SH-SY5Y (cell line): ENCODE results near the gene VPS26B.

Experiments
- GATA2 ChIP-seq: IDR thresholded peaks from 2 replicates; pipeline ENCODE4 v1.6.1; 2011; ENCODE audit warnings: mild to moderate bottlenecking, low read depth, low read length
- GATA3 ChIP-seq: IDR thresholded peaks from 2 replicates; pipeline ENCODE4 v1.6.1; 2011; ENCODE audit warnings: low read depth, mild to moderate bottlenecking, low read length, moderate library complexity

GRCh38 chr11:134242376-134242775 is 17.9 kb downstream of the VPS26B start:
- TF ChIP-seq GATA2 (no peak), GATA3 (no peak)
